H1 (cell line): ENCODE data around the gene COPS2. TPM values are rescaled to one million over a fixed set of nuclear protein-coding genes. Genes with fewer than 3 reads are reported as not detected.

Experiments used
- BACH1 ChIP-seq: IDR thresholded peaks from 2 replicates; pipeline ENCODE4 v1.6.1; 2012; ENCODE audit warnings: low read length, improper control_type of control experiment
- CHD1 ChIP-seq: IDR thresholded peaks from 2 replicates; pipeline ENCODE4 v1.6.1; 2012; ENCODE audit warnings: low read depth, low read length, improper control_type of control experiment
- CHD7 ChIP-seq: fragments of 300-600 bp; sonication (generic); IDR thresholded peaks from 2 replicates; pipeline ENCODE4 v1.7.1; 2012; ENCODE audit warnings: low read length, moderate library complexity, mild to moderate bottlenecking, inconsistent platforms; ENCODE audit not compliant: insufficient replicate concordance
- CREB1 ChIP-seq: IDR thresholded peaks from 2 replicates; pipeline ENCODE4 v1.6.1; 2012; ENCODE audit warnings: inconsistent platforms
- CTBP2 ChIP-seq: IDR thresholded peaks from 2 replicates; pipeline ENCODE4 v1.7.0; 2011; ENCODE audit warnings: borderline replicate concordance, mild to moderate bottlenecking, moderate library complexity, mixed read lengths, low read length; ENCODE audit not compliant: insufficient read depth, insufficient read length
- E2F6 ChIP-seq: IDR thresholded peaks from 2 replicates; pipeline ENCODE4 v1.6.1; 2012; ENCODE audit warnings: inconsistent platforms
- EZH2 ChIP-seq: fragments of 200-600 bp; sonication (generic); IDR thresholded peaks from 2 replicates; pipeline ENCODE4 v1.7.1; 2012; ENCODE audit warnings: low read depth, mild to moderate bottlenecking, moderate library complexity, low read length, inconsistent platforms; ENCODE audit not compliant: severe bottlenecking
- GABPA ChIP-seq: IDR thresholded peaks from 2 replicates; pipeline ENCODE4 v1.6.1; 2011; ENCODE audit warnings: mild to moderate bottlenecking, low read length, moderate library complexity, borderline replicate concordance; ENCODE audit not compliant: insufficient read depth
- HDAC6 ChIP-seq: IDR thresholded peaks from one replicate; pipeline ENCODE4 v1.7.1; 2012; ENCODE audit warnings: low read depth, mild to moderate bottlenecking, inconsistent platforms, low read length, moderate library complexity
- RFX5 ChIP-seq: IDR thresholded peaks from 2 replicates; pipeline ENCODE4 v1.6.1; 2011; ENCODE audit warnings: low read depth, low read length, improper control_type of control experiment, borderline replicate concordance
- SP2 ChIP-seq: IDR thresholded peaks from 2 replicates; pipeline ENCODE4 v1.6.1; 2012; ENCODE audit warnings: mild to moderate bottlenecking, low read length, inconsistent platforms
- TAF7 ChIP-seq: optimal IDR thresholded peaks from 2 replicates; pipeline ENCODE3; 2011; ENCODE audit warnings: low read depth, mild to moderate bottlenecking, inconsistent platforms, low read length, moderate library complexity, borderline replicate concordance
- polyA plus RNA-seq, 7 experiments: library from polyadenylated mRNA; depleted of rRNA in 3 of 7; stranded (reverse) in 5 of 7; unstranded in 2 of 7; fragments of >200 nt in 5 of 7; fragments of 200-250 nt in 2 of 7; gene quantifications; 1 replicate in 5 of 7; 2 replicates in 1 of 7; 4 replicates in 1 of 7; pipeline versions ENCODE4 v1.2.1 to v1.2.3, GENCODE V29; 2011 to 2013; ENCODE audit warnings: missing spikeins in 2 of 7, mixed read lengths in 2 of 7
- total RNA-seq: library from RNA; stranded (reverse); fragmentation: NEBNext Ultra II Directional; extraction: Animal tissue kit (Norgen Biotek cat#: 25700); gene quantifications from 2 replicates; pipeline ENCODE4 v1.2.1, GENCODE V29; 2021

COPS2 gene
- total and polyA plus RNA-seq, 2 of the 8 experiments (the other 6 are each of a cell fraction or from before 2014, with no cell fraction given): 17.7 to 85.1 TPM

GRCh38 chr15:49151831-49152230 is 3.6 kb downstream of the COPS2 start (continued):
- TF ChIP-seq CHD7 (no peak), BACH1 (no peak), GABPA (no peak), EZH2 (no peak), RFX5 (no peak), CTBP2 (no peak), TAF7 (no peak), SP2 (no peak), CHD1 (no peak), E2F6 (no peak), HDAC6 (no peak), CREB1 (no peak)
